GM18858 (cell line): Measurements from ENCODE around the gene EFNB1.

Experiments used
- ATAC-seq: cut with Tn5 transposase; IDR thresholded peaks from one replicate; pipeline ENCODE4 v1.9.1; 2021; ENCODE audit not compliant: unreplicated experiment

The EFNB1 gene

GRCh38 chrX:68880846-68881552 lies 52.2 kb downstream of the EFNB1 start:
- ATAC-seq = no peak

- ATAC-seq = no peak
These were observed 53.1 kb downstream of the EFNB1 start for GRCh38 chrX:68881911-68882310.

GRCh38 chrX:68883800-68884199 lies 55.0 kb downstream of the EFNB1 start:
- ATAC-seq = no peak

DNA sequence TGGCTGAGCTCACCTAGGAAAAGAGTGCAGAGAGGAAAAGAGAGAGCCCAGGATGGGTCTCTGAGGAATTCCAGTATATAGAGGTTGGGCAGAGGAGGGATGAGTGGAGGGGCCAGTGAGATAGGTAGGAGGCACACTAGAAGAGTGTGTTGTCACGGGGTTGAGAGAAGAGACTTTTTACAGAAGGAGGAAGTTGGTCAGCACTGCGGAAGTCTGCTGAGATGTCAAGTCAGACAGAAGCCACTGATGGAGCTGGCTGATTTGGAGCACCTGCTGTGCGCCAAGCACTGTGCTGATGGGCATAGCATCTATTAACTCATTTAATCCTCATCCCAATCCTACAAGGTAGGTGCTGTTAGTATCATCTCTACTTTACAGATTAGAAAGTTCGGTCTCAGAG lies 60.4 kb downstream of the EFNB1 start:
- ATAC-seq = no peak
